HepG2 (cell line): ENCODE results near the gene SERHL2. TPM values are rescaled to one million over a fixed set of nuclear protein-coding genes. Genes with fewer than 3 reads are reported as not detected.
A peak's percentile ranks its signal among the peaks of the same experiment; 100 is the strongest.

Source experiments
- BRCA1 ChIP-seq: sonication (generic); formaldehyde crosslinking; IDR thresholded peaks from 2 replicates; pipeline ENCODE4 v1.4.0; 2020; ENCODE audit warnings: missing genetic modification reagents
- ELF1 ChIP-seq: sonication (generic); formaldehyde crosslinking; IDR thresholded peaks from 2 replicates; pipeline ENCODE4 v1.4.0; 2020; ENCODE audit warnings: missing genetic modification reagents
- FOXP1 ChIP-seq, 2 experiments: fragments of 450-650 bp in 1 of 2; IDR thresholded peaks; 2 replicates each; pipeline ENCODE4 v1.6.1; 2017 to 2018; ENCODE audit warnings: antibody characterized with exemption in 1 of 2
- HDAC6 ChIP-seq: fragments of 200-600 bp; sonication (generic); IDR thresholded peaks from 2 replicates; pipeline ENCODE4 v1.7.0; 2017; ENCODE audit warnings: mild to moderate bottlenecking, antibody characterized with exemption, low read length, low read depth
- KLF12 ChIP-seq: sonication (generic); formaldehyde crosslinking; IDR thresholded peaks from 2 replicates; pipeline ENCODE4 v1.4.0; 2020; ENCODE audit warnings: missing genetic modification reagents, borderline replicate concordance
- KLF9 ChIP-seq: IDR thresholded peaks from 2 replicates; pipeline ENCODE4 v1.6.1; 2016; ENCODE audit warnings: low read depth
- MTA1 ChIP-seq: sonication (generic); formaldehyde crosslinking; IDR thresholded peaks from 2 replicates; pipeline ENCODE4 v1.4.0; 2020; ENCODE audit warnings: missing genetic modification reagents, mild to moderate bottlenecking, borderline replicate concordance
- SMAD3 ChIP-seq: sonication (generic); formaldehyde crosslinking; IDR thresholded peaks from 2 replicates; pipeline ENCODE4 v1.4.0; 2020; ENCODE audit warnings: missing genetic modification reagents
- TGIF2 ChIP-seq: IDR thresholded peaks from 2 replicates; pipeline ENCODE4 v1.6.1; 2016; ENCODE audit warnings: control low read depth, missing compliant biosample characterization
- ZNF224 ChIP-seq: sonication (generic); formaldehyde crosslinking; IDR thresholded peaks from 2 replicates; pipeline ENCODE4 v1.5.0; 2020; ENCODE audit warnings: mild to moderate bottlenecking, missing genetic modification reagents
- ZNF335 ChIP-seq: sonication (generic); formaldehyde crosslinking; IDR thresholded peaks from 2 replicates; pipeline ENCODE4 v1.4.0; 2020; ENCODE audit warnings: missing genetic modification reagents
- ZNF354B ChIP-seq: sonication (generic); formaldehyde crosslinking; IDR thresholded peaks from 2 replicates; pipeline ENCODE4 v1.8.0; 2022; ENCODE audit warnings: mild to moderate bottlenecking, missing genetic modification reagents
- ZNF468 ChIP-seq: sonication (generic); formaldehyde crosslinking; IDR thresholded peaks from 2 replicates; pipeline ENCODE4 v1.8.0; 2022; ENCODE audit warnings: mild to moderate bottlenecking, moderate library complexity, missing genetic modification reagents
- ZNF713 ChIP-seq: sonication (generic); formaldehyde crosslinking; IDR thresholded peaks from 2 replicates; pipeline ENCODE4 v1.4.0; 2020; ENCODE audit warnings: mild to moderate bottlenecking, missing genetic modification reagents
- ZNF737 ChIP-seq: sonication (generic); formaldehyde crosslinking; IDR thresholded peaks from 2 replicates; pipeline ENCODE4 v1.5.0; 2020; ENCODE audit warnings: missing genetic modification reagents, mild to moderate bottlenecking, borderline replicate concordance
- polyA plus RNA-seq, 8 experiments: library from polyadenylated mRNA; depleted of rRNA in 3 of 8; stranded (reverse) in 7 of 8; unstranded in 1 of 8; fragments of >200 nt; fragmentation: Illumina TruSeq in 4 of 8; extraction: Trizol in 4 of 8; gene quantifications; 2 replicates each; pipeline versions ENCODE4 v1.2.1 to v1.2.3, GENCODE V29; 2011 to 2016; ENCODE audit warnings: low read depth in 4 of 8, missing spikeins in 1 of 8, mixed read lengths in 1 of 8; ENCODE audit not compliant: insufficient read depth in 1 of 8
- total RNA-seq, 5 experiments: library from RNA; depleted of rRNA; stranded (reverse); fragments of >200 nt; fragmentation: Illumina TruSeq; extraction: Trizol; gene quantifications; 2 replicates each; pipeline ENCODE4 v1.2.3, GENCODE V29; 2016; ENCODE audit warnings: low read depth in 1 of 5
- TF ChIP-seq, protein P1 (sequence below): sonication (generic); formaldehyde crosslinking; IDR thresholded peaks from 2 replicates; pipeline ENCODE4 v1.5.1; 2020; ENCODE audit warnings: mild to moderate bottlenecking, missing genetic modification reagents, moderate library complexity
- TF ChIP-seq, protein P2 (sequence below): sonication (generic); formaldehyde crosslinking; IDR thresholded peaks from 2 replicates; pipeline ENCODE4 v1.4.0; 2020; ENCODE audit warnings: missing genetic modification reagents

SERHL2 gene
- total and polyA plus RNA-seq, 2 of the 13 experiments (the other 11 are each of a cell fraction or from before 2014, with no cell fraction given): 1.0 to 1.8 TPM

DNA sequence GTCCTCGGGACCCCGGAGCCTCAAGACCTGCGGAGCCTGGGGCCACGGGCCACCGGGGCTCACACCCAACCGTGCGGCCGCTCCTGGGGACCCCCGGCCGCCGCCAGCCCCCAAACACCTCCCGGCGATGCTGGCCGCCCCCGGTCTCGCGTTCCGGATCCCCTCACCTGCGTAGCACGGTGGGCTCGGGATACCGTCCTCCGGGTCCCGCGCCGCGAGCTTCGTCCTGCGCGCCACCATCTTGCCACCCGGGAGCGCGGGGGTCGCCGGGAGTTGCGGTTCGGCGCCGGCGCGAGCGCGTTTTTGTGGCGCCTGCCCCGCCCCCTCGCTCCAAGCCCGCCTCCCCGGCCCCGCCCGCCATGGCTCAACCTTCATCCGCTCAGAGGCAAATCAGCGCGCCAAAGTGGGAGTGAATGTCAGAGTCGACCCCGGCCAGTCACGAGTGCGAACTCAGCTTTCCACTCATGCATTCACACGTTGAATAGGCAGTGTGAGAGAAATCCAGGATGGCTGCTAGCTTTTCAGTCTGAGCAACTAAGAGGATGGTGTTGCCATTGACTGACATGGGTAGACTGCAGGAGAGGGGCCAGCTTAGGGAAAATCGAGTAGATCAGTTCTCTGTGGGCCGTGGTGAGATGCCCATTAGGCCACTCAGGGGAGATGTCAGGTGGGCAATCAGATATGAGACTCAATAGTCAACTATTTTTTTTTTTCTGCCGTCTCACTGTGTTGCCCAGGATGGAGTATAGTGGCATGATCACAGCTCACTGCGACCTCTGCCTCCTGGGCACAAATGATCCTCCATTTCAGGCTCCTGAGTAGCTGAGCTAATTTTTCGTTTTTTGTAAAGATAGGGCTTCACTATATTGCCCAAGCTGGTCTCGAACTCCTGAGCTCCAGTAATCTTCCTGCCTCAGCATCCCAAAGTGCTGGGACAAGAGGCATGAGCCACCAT, 28.3 kb downstream of the SERHL2 start (continued):
- TF ChIP-seq, protein P1, sequence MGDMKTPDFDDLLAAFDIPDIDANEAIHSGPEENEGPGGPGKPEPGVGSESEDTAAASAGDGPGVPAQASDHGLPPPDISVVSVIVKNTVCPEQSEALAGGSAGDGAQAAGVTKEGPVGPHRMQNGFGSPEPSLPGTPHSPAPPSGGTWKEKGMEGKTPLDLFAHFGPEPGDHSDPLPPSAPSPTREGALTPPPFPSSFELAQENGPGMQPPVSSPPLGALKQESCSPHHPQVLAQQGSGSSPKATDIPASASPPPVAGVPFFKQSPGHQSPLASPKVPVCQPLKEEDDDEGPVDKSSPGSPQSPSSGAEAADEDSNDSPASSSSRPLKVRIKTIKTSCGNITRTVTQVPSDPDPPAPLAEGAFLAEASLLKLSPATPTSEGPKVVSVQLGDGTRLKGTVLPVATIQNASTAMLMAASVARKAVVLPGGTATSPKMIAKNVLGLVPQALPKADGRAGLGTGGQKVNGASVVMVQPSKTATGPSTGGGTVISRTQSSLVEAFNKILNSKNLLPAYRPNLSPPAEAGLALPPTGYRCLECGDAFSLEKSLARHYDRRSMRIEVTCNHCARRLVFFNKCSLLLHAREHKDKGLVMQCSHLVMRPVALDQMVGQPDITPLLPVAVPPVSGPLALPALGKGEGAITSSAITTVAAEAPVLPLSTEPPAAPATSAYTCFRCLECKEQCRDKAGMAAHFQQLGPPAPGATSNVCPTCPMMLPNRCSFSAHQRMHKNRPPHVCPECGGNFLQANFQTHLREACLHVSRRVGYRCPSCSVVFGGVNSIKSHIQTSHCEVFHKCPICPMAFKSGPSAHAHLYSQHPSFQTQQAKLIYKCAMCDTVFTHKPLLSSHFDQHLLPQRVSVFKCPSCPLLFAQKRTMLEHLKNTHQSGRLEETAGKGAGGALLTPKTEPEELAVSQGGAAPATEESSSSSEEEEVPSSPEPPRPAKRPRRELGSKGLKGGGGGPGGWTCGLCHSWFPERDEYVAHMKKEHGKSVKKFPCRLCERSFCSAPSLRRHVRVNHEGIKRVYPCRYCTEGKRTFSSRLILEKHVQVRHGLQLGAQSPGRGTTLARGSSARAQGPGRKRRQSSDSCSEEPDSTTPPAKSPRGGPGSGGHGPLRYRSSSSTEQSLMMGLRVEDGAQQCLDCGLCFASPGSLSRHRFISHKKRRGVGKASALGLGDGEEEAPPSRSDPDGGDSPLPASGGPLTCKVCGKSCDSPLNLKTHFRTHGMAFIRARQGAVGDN (CRISPR knock-in tag): peak; percentile 87
- TF ChIP-seq ELF1 (CRISPR knock-in tag) (no peak), ZNF713 (no peak), FOXP1 (IDR thresholded peaks at IDR 0.05) (no peak), FOXP1 (CRISPR knock-in tag; IDR thresholded peaks at IDR 0.05) (no peak), BRCA1 (no peak), TGIF2 (CRISPR knock-in tag) (peak; percentile 52; the same call in 1 of the 2 replicates), KLF9 (CRISPR knock-in tag) (no peak), ZNF224 (no peak; the same call in 1 of the 2 replicates), MTA1 (CRISPR knock-in tag) (no peak), HDAC6 (no peak), ZNF354B (CRISPR knock-in tag) (no peak), KLF12 (CRISPR knock-in tag) (no peak), ZNF335 (CRISPR knock-in tag) (no peak), ZNF737 (CRISPR knock-in tag) (no peak), SMAD3 (CRISPR knock-in tag) (no peak), ZNF468 (CRISPR knock-in tag) (no peak)
- TF ChIP-seq, protein P2, sequence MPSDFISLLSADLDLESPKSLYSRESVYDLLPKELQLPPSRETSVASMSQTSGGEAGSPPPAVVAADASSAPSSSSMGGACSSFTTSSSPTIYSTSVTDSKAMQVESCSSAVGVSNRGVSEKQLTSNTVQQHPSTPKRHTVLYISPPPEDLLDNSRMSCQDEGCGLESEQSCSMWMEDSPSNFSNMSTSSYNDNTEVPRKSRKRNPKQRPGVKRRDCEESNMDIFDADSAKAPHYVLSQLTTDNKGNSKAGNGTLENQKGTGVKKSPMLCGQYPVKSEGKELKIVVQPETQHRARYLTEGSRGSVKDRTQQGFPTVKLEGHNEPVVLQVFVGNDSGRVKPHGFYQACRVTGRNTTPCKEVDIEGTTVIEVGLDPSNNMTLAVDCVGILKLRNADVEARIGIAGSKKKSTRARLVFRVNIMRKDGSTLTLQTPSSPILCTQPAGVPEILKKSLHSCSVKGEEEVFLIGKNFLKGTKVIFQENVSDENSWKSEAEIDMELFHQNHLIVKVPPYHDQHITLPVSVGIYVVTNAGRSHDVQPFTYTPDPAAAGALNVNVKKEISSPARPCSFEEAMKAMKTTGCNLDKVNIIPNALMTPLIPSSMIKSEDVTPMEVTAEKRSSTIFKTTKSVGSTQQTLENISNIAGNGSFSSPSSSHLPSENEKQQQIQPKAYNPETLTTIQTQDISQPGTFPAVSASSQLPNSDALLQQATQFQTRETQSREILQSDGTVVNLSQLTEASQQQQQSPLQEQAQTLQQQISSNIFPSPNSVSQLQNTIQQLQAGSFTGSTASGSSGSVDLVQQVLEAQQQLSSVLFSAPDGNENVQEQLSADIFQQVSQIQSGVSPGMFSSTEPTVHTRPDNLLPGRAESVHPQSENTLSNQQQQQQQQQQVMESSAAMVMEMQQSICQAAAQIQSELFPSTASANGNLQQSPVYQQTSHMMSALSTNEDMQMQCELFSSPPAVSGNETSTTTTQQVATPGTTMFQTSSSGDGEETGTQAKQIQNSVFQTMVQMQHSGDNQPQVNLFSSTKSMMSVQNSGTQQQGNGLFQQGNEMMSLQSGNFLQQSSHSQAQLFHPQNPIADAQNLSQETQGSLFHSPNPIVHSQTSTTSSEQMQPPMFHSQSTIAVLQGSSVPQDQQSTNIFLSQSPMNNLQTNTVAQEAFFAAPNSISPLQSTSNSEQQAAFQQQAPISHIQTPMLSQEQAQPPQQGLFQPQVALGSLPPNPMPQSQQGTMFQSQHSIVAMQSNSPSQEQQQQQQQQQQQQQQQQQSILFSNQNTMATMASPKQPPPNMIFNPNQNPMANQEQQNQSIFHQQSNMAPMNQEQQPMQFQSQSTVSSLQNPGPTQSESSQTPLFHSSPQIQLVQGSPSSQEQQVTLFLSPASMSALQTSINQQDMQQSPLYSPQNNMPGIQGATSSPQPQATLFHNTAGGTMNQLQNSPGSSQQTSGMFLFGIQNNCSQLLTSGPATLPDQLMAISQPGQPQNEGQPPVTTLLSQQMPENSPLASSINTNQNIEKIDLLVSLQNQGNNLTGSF (CRISPR knock-in tag): no peak
